ENCODE data around the gene PIP4K2B. TPM values are rescaled to one million over a fixed set of nuclear protein-coding genes. Genes with fewer than 3 reads are reported as not detected.

Gene PIP4K2B
- polyA plus RNA-seq, 4 donors = 72.3 to 87.0 (median 76.9) TPM

Other genes with a start within 250 kb of the PIP4K2B start
- gene SRCIN1, start 193.6 kb downstream of the PIP4K2B start, polyA plus RNA-seq (ENCODE audit: insufficient read length in 4 of 4) = 1 to 10 TPM; 2.5 to 7.6 (median 4.7) TPM
- 1 to 10 TPM; 1.3 to 1.7 (median 1.5) TPM for gene EPOP, start 124.6 kb downstream of the PIP4K2B start, polyA plus RNA-seq (ENCODE audit: insufficient read length in 4 of 4)
- gene MLLT6, start 94.3 kb downstream of the PIP4K2B start, polyA plus RNA-seq (ENCODE audit: insufficient read length in 4 of 4) = 100 to 1,000 TPM in 2 of 4 donors, 10 to 100 TPM in 2; 57.8 to 152 (median 104) TPM
- gene CISD3, start 69.2 kb downstream of the PIP4K2B start, polyA plus RNA-seq (ENCODE audit: insufficient read length in 4 of 4) = 10 to 100 TPM; 10.3 to 17.2 (median 13.3) TPM
- 100 to 1,000 TPM in 1 of 4 donors, 10 to 100 TPM in 3; 59.6 to 102 (median 86.8) TPM for gene PCGF2, start 51.2 kb downstream of the PIP4K2B start, polyA plus RNA-seq (ENCODE audit: insufficient read length in 4 of 4)
- gene PSMB3, start 46.8 kb downstream of the PIP4K2B start, polyA plus RNA-seq (ENCODE audit: insufficient read length in 4 of 4) = 100 to 1,000 TPM; 104 to 137 (median 125) TPM
- gene CWC25, start 25.8 kb upstream of the PIP4K2B start, polyA plus RNA-seq (ENCODE audit: insufficient read length in 4 of 4) = 10 to 100 TPM; 21.8 to 31.1 (median 29.1) TPM
- 1,000 to 10,000 TPM; 2,198 to 3,027 (median 2,568) TPM for gene RPL23, start 54.2 kb upstream of the PIP4K2B start, polyA plus RNA-seq (ENCODE audit: insufficient read length in 4 of 4)
- gene LASP1, start 70.5 kb upstream of the PIP4K2B start, polyA plus RNA-seq (ENCODE audit: insufficient read length in 4 of 4) = 100 to 1,000 TPM; 140 to 161 (median 151) TPM
- gene FBXO47, start 167.8 kb upstream of the PIP4K2B start, polyA plus RNA-seq (ENCODE audit: insufficient read length in 4 of 4) = not detected